Ishikawa (cell line): Measurements from ENCODE around the gene CCSER2.

ENCODE experiments used
- CEBPB ChIP-seq: IDR thresholded peaks from 2 replicates; pipeline ENCODE4 v1.6.1; 2012
- CREB1 ChIP-seq: IDR thresholded peaks from 2 replicates; pipeline ENCODE4 v1.6.1; 2012; ENCODE audit warnings: low read depth
- EGR1 ChIP-seq: IDR thresholded peaks from 2 replicates; pipeline ENCODE4 v1.6.1; 2012
- EP300 ChIP-seq: IDR thresholded peaks from 2 replicates; pipeline ENCODE4 v1.6.1; 2012; ENCODE audit warnings: borderline replicate concordance
- RAD21 ChIP-seq: IDR thresholded peaks from 2 replicates; pipeline ENCODE4 v1.6.1; 2012; ENCODE audit warnings: low read depth
- REST ChIP-seq: IDR thresholded peaks from 2 replicates; pipeline ENCODE4 v1.6.1; 2012; ENCODE audit warnings: low read depth, mild to moderate bottlenecking
- TAF1 ChIP-seq: IDR thresholded peaks from 2 replicates; pipeline ENCODE4 v1.6.1; 2012; ENCODE audit warnings: low read depth, mild to moderate bottlenecking
- TCF12 ChIP-seq: IDR thresholded peaks from 2 replicates; pipeline ENCODE4 v1.6.1; 2012; ENCODE audit warnings: low read depth
- USF1 ChIP-seq: IDR thresholded peaks from 2 replicates; pipeline ENCODE4 v1.6.1; 2012
- YY1 ChIP-seq: IDR thresholded peaks from 2 replicates; pipeline ENCODE4 v1.6.1; 2012; ENCODE audit warnings: low read depth
- ZBTB7A ChIP-seq: IDR thresholded peaks from 2 replicates; pipeline ENCODE4 v1.6.1; 2012; ENCODE audit warnings: low read depth

GRCh38 chr10:84373000-84373399 is 44.6 kb downstream of the CCSER2 start:
- TF ChIP-seq REST (no peak), TAF1 (no peak), EP300 (no peak), CREB1 (no peak), RAD21 (no peak), CEBPB (no peak), YY1 (no peak), TCF12 (no peak), EGR1 (no peak), ZBTB7A (no peak), USF1 (no peak)
